GM21723 (cell line): Measurements from ENCODE around the gene TIMM44.

Experiments used
- ATAC-seq: cut with Tn5 transposase; IDR thresholded peaks from one replicate; pipeline ENCODE4 v1.9.1; 2021; ENCODE audit warnings: mild to moderate bottlenecking, moderate library complexity; ENCODE audit not compliant: unreplicated experiment

Gene TIMM44

DNA sequence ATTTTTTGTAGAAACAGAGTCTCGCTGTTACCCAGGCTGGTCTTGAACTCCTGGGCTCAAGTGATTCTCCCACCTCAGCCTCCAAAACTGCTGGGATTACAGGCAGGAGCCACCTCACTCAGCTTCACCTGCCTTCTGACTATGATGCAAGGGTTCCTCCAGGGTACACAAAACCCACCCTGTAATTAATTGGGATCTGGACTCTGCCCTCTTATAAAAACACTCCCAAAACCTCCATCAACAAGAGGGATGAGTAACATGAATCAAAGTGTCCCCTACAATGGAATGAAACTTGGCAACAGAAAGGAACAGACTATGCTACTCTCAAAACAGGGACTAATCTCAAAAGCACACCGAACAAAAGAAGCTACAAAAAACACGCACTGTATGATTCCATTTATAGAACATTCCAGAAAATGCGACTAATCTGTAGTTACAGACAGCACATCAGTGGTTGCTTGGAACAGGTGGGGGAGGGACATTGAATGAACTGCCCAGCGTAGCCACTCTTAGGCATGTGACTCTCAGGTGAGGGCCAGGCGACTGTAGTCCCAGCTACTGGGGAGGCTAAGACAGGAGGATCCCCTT is 66.1 kb downstream of the TIMM44 start:
- no peak for ATAC-seq
